ENCODE results near the gene SRP14.
"Not testable (repeated sequence)": the region's sequence is repeated elsewhere in the genome, so short reads cannot be mapped to it uniquely, and the experiment has no call there.

The SRP14 gene

GRCh38 chr15:40038638-40039543 lies at the start of gene SRP14:
TSS of gene SRP14 (minus strand) at chr15:40039181. CDS start at chr15:40039116, 65 bp downstream.
- peak; percentile 97 for DNase-seq (ENCODE audit: low spot score)

- peak; percentile 49 for DNase-seq (ENCODE audit: low spot score)
These were observed 49.3 kb upstream of the SRP14 start for GRCh38 chr15:40087991-40088928.

GRCh38 chr15:40087068-40087810 lies 48.3 kb upstream of the SRP14 start:
- no peak for DNase-seq (ENCODE audit: low spot score)

GRCh38 chr15:40085266-40085665 lies 46.3 kb upstream of the SRP14 start:
- DNase-seq (ENCODE audit: low spot score), result no peak

GRCh38 chr15:40084650-40085049 lies 45.7 kb upstream of the SRP14 start:
- DNase-seq (ENCODE audit: low spot score), result no peak

GRCh38 chr15:40082195-40082883 lies 43.4 kb upstream of the SRP14 start:
- DNase-seq (ENCODE audit: low spot score), result no peak

- DNase-seq (ENCODE audit: low spot score), result peak; percentile 70
These were observed 42.8 kb upstream of the SRP14 start for GRCh38 chr15:40081691-40082194.

- no peak for DNase-seq (ENCODE audit: low spot score)
These were observed 41.9 kb upstream of the SRP14 start for GRCh38 chr15:40080847-40081246.

- DNase-seq (ENCODE audit: low spot score), result no peak
These were observed 41.1 kb upstream of the SRP14 start for GRCh38 chr15:40080104-40080503.

- DNase-seq (ENCODE audit: low spot score), result no peak
These were observed 40.5 kb upstream of the SRP14 start for GRCh38 chr15:40079456-40079855.

- DNase-seq (ENCODE audit: low spot score), result no peak
These were observed 36.5 kb upstream of the SRP14 start for GRCh38 chr15:40075298-40076044.

GRCh38 chr15:40074656-40075055 lies 35.7 kb upstream of the SRP14 start:
- DNase-seq (ENCODE audit: low spot score), result not testable (repeated sequence)

GRCh38 chr15:40073716-40074490 lies 34.9 kb upstream of the SRP14 start:
- not testable (repeated sequence) for DNase-seq (ENCODE audit: low spot score)

- DNase-seq (ENCODE audit: low spot score), result no peak
These were observed 33.4 kb upstream of the SRP14 start for GRCh38 chr15:40072216-40072990.

GRCh38 chr15:40070608-40071218 lies 31.7 kb upstream of the SRP14 start:
- no peak for DNase-seq (ENCODE audit: low spot score)

GRCh38 chr15:40070166-40070557 lies 31.2 kb upstream of the SRP14 start:
- no peak for DNase-seq (ENCODE audit: low spot score)

GRCh38 chr15:40069178-40070165 lies 30.5 kb upstream of the SRP14 start:
- DNase-seq (ENCODE audit: low spot score), result peak; percentile 82

Measured in GM03348 (cell line).